ENCODE results near the gene CARMIL3.

- no peak for TF ChIP-seq EP300 (IDR thresholded peaks at IDR 0.05; ENCODE audit: borderline replicate concordance in 1 of 2, low read depth in 2 of 2, low read length in 2 of 2)
- TF ChIP-seq SIN3A (conservative IDR thresholded peaks at IDR 0.05 in 1 of 2, IDR thresholded peaks at IDR 0.05 in 1 of 2; ENCODE audit: low read depth in 1 of 2, low read length in 2 of 2): no peak
- TF ChIP-seq CTCF (IDR thresholded peaks at IDR 0.05; ENCODE audit: control extremely low read depth in 1 of 3, insufficient read depth in 1 of 3, low read depth in 1 of 3, low read length in 3 of 3): no peak
- no peak for TF ChIP-seq MAX (IDR thresholded peaks at IDR 0.05)
- TF ChIP-seq TEAD4 (IDR thresholded peaks at IDR 0.05; ENCODE audit: low read depth, low read length): no peak
- no peak for TF ChIP-seq CHD7 (IDR thresholded peaks at IDR 0.05; ENCODE audit: insufficient replicate concordance, low read length)
- TF ChIP-seq RAD21 (IDR thresholded peaks at IDR 0.05 in 1 of 2, conservative IDR thresholded peaks at IDR 0.05 in 1 of 2; ENCODE audit: low read depth in 2 of 2, low read length in 2 of 2): no peak
- TF ChIP-seq JUND (IDR thresholded peaks at IDR 0.05; ENCODE audit: low read length): no peak
- no peak for TF ChIP-seq POLR2AphosphoS5 (IDR thresholded peaks at IDR 0.05; ENCODE audit: low read depth, low read length)
Observed at GRCh38 chr14:24052656-24053547, 1.1 kb downstream of the CARMIL3 start.

Data from H1 (cell line).